IMR-90 (cell line): Measurements from ENCODE around the gene HOMER3. TPM values are rescaled to one million over a fixed set of nuclear protein-coding genes. Genes with fewer than 3 reads are reported as not detected.

Experiments used
- ATAC-seq: fragments of 200-7000 bp; cut with Tn5 transposase; 2 replicates; pipeline ENCODE4 v1.9.1; 2020; ENCODE audit warnings: low read depth, mild to moderate bottlenecking, moderate library complexity
- BruUV-seq: library from RNA; stranded (reverse); fragments of 400-500 nt; replicated peaks from 2 replicates; lab custom pipeline; 2021; lab: Mats Ljungman, UMichigan
- CTCF ChIA-PET: fragments of 300-600 bp; formaldehyde crosslinking; extraction: SDS; loops from one replicate; lab custom pipeline; 2021; ENCODE audit warnings: antibody characterized with exemption; lab: Yijun Ruan, JAX
- POLR2A ChIA-PET: fragments of 300-600 bp; sonication (Branson Sonifier 250); formaldehyde crosslinking; loops from one replicate; lab custom pipeline; 2022; ENCODE audit warnings: antibody characterized with exemption; ENCODE audit not compliant: unreplicated experiment; lab: Charles Lee
- DNase-seq: peaks from one replicate; pipeline ENCODE4 v3.0.0; 2013
- H2AFZ ChIP-seq: replicated peaks from 2 replicates; pipeline ENCODE3; 2013; ENCODE audit warnings: low read length, mild to moderate bottlenecking; ENCODE audit not compliant: poor library complexity
- H2AK5ac ChIP-seq: 2 replicates; pipeline ENCODE4 v1.6.1; 2013; ENCODE audit warnings: low read depth, low read length, inconsistent platforms
- H2AK9ac ChIP-seq: replicated peaks from 2 replicates; pipeline ENCODE3; 2013; ENCODE audit warnings: mild to moderate bottlenecking, low read depth, low read length, moderate library complexity; ENCODE audit not compliant: poor library complexity
- H2BK120ac ChIP-seq: 2 replicates; pipeline ENCODE4 v1.6.1; 2013; ENCODE audit warnings: low read depth, low read length, inconsistent platforms
- H2BK15ac ChIP-seq: 3 replicates; pipeline ENCODE4 v1.6.1; 2013; ENCODE audit warnings: low read depth, low read length, inconsistent platforms
- H2BK20ac ChIP-seq: 2 replicates; pipeline ENCODE4 v1.6.1; 2013; ENCODE audit warnings: low read depth, mild to moderate bottlenecking, inconsistent platforms, low read length, moderate library complexity
- H2BK5ac ChIP-seq: 2 replicates; pipeline ENCODE4 v1.6.1; 2013; ENCODE audit warnings: mild to moderate bottlenecking, low read depth, low read length, inconsistent platforms; ENCODE audit not compliant: poor library complexity, severe bottlenecking
- H3K14ac ChIP-seq: replicated peaks from 2 replicates; pipeline ENCODE4 v1.6.1; 2013; ENCODE audit warnings: low read depth, low read length, inconsistent platforms
- H3K18ac ChIP-seq: 2 replicates; pipeline ENCODE4 v1.6.1; 2013; ENCODE audit warnings: low read depth, low read length, control low read depth
- H3K23ac ChIP-seq: 2 replicates; pipeline ENCODE4 v1.6.1; 2013; ENCODE audit warnings: low read depth, low read length, inconsistent platforms
- H3K27ac ChIP-seq: 2 replicates; pipeline ENCODE4 v1.5.1; 2013; ENCODE audit warnings: mild to moderate bottlenecking, control low read depth, low read length; ENCODE audit not compliant: insufficient read depth
- H3K27me3 ChIP-seq: 2 replicates; pipeline ENCODE4 v1.6.1; 2013; ENCODE audit warnings: low read length; ENCODE audit not compliant: control insufficient read depth, insufficient read depth
- H3K36me3 ChIP-seq: 2 replicates; pipeline ENCODE4 v1.6.1; 2013; ENCODE audit warnings: low read length, mixed read lengths; ENCODE audit not compliant: control insufficient read depth, insufficient read depth
- H3K4ac ChIP-seq: 2 replicates; pipeline ENCODE4 v1.6.1; 2013; ENCODE audit warnings: low read depth, low read length, inconsistent platforms
- H3K4me1 ChIP-seq: 2 replicates; pipeline ENCODE4 v1.6.1; 2013; ENCODE audit warnings: low read length, mixed read lengths; ENCODE audit not compliant: control insufficient read depth, insufficient read depth
- H3K4me2 ChIP-seq: 2 replicates; pipeline ENCODE4 v1.6.1; 2013; ENCODE audit warnings: low read depth, mild to moderate bottlenecking, control low read depth, low read length, moderate library complexity
- H3K4me3 ChIP-seq: 2 replicates; pipeline ENCODE4 v1.5.1; 2013; ENCODE audit warnings: low read depth, mild to moderate bottlenecking, control low read depth, low read length, moderate library complexity; ENCODE audit not compliant: insufficient read depth
- H3K56ac ChIP-seq: 2 replicates; pipeline ENCODE4 v1.6.1; 2013; ENCODE audit warnings: low read length, inconsistent platforms; ENCODE audit not compliant: insufficient read depth; ENCODE audit errors: extremely low read depth
- H3K79me1 ChIP-seq, 2 experiments: 2 replicates each; pipeline ENCODE4 v1.6.1; 2013; ENCODE audit warnings: low read length in 2 of 2, inconsistent platforms in 1 of 2, low read depth in 1 of 2
- H3K9ac ChIP-seq: 2 replicates; pipeline ENCODE4 v1.6.1; 2013; ENCODE audit warnings: low read depth, low read length, control low read depth
- H3K9me1 ChIP-seq: 2 replicates; pipeline ENCODE4 v1.6.1; 2013; ENCODE audit warnings: low read length, inconsistent platforms; ENCODE audit not compliant: insufficient read depth
- H3K9me3 ChIP-seq: 2 replicates; pipeline ENCODE4 v1.6.1; 2013; ENCODE audit warnings: low read length; ENCODE audit not compliant: control insufficient read depth, insufficient read depth
- H4K20me1 ChIP-seq: 2 replicates; pipeline ENCODE4 v1.6.1; 2013; ENCODE audit warnings: low read length, inconsistent platforms; ENCODE audit not compliant: insufficient read depth
- H4K5ac ChIP-seq: 2 replicates; pipeline ENCODE4 v1.6.1; 2013; ENCODE audit warnings: mild to moderate bottlenecking, low read depth, low read length, control low read depth
- H4K8ac ChIP-seq, 2 experiments: 2 replicates each; pipeline ENCODE4 v1.6.1; 2013; ENCODE audit warnings: low read depth in 2 of 2, low read length in 2 of 2, control low read depth in 1 of 2, inconsistent platforms in 1 of 2
- H4K91ac ChIP-seq: 2 replicates; pipeline ENCODE4 v1.6.1; 2013; ENCODE audit warnings: low read depth, low read length, inconsistent platforms; ENCODE audit not compliant: insufficient read depth
- BHLHE40 ChIP-seq: fragments of 150-350 bp; IDR thresholded peaks from 2 replicates; pipeline ENCODE4 v1.6.1; 2016; ENCODE audit warnings: mild to moderate bottlenecking, low read depth, low read length
- ELK1 ChIP-seq: fragments of 150-350 bp; IDR thresholded peaks from 2 replicates; pipeline ENCODE4 v1.6.1; 2016; ENCODE audit warnings: low read depth, mild to moderate bottlenecking, low read length, moderate library complexity, borderline replicate concordance
- MAZ ChIP-seq: IDR thresholded peaks from 2 replicates; pipeline ENCODE4 v1.6.1; 2012; ENCODE audit warnings: low read depth, mild to moderate bottlenecking, low read length, improper control_type of control experiment, moderate library complexity, borderline replicate concordance
- RCOR1 ChIP-seq: IDR thresholded peaks from 2 replicates; pipeline ENCODE4 v1.6.1; 2012; ENCODE audit warnings: mild to moderate bottlenecking, low read length, improper control_type of control experiment; ENCODE audit not compliant: insufficient replicate concordance
- SMC3 ChIP-seq: fragments of 150-350 bp; IDR thresholded peaks from 2 replicates; pipeline ENCODE4 v1.6.1; 2016; ENCODE audit warnings: low read depth, mild to moderate bottlenecking, antibody characterized with exemption, low read length, moderate library complexity
- USF2 ChIP-seq: fragments of 150-350 bp; IDR thresholded peaks from 2 replicates; pipeline ENCODE4 v1.6.1; 2017; ENCODE audit warnings: mild to moderate bottlenecking, antibody characterized with exemption, low read length, low read depth
- WGBS, 2 experiments: methylation state at CpG; one replicate each; pipeline versions ENCODE4 v1.1.5 to v1.1.7; 2013; ENCODE audit warnings: missing lambda C conversion rate in 2 of 2; ENCODE audit not compliant: insufficient read length in 1 of 2; ENCODE audit errors: extremely low coverage in 2 of 2; 5-methylcytosine and 5-hydroxymethylcytosine counted together
- dilution Hi-C: fragments of 300-500 bp; cut with HindIII; formaldehyde crosslinking; loops from one replicate; pipeline ENCODE4 v1.14.3; 2018; ENCODE audit warnings: low sequenced_read_pairs; ENCODE audit not compliant: unreplicated experiment
- in situ Hi-C: fragments of 300-500 bp; cut with MboI; formaldehyde crosslinking; loops from 3 replicates; pipeline ENCODE4 v1.14.3; 2019; ENCODE audit warnings: low sequenced_read_pairs, inconsistent platforms, mixed read lengths
- intact Hi-C: fragments of 100-400 bp; cut with micrococcal nuclease; formaldehyde crosslinking; loops from 2 replicates; pipeline ENCODE4 v1.10.0; 2022
- polyA plus RNA-seq, 3 experiments: library from polyadenylated mRNA; depleted of rRNA; stranded (reverse); fragments of >200 nt; gene quantifications; 2 replicates each; pipeline ENCODE4 v1.2.3, GENCODE V29; 2012; ENCODE audit warnings: low replicate concordance in 1 of 3
- total RNA-seq: library from RNA; depleted of rRNA; stranded (reverse); fragments of >200 nt; gene quantifications from 2 replicates; pipeline ENCODE4 v1.2.3, GENCODE V29; 2012

HOMER3 gene
- total and polyA plus RNA-seq, 2 of the 4 experiments (the other 2 are of a cell fraction): 53.4 to 77.0 TPM

DNA sequence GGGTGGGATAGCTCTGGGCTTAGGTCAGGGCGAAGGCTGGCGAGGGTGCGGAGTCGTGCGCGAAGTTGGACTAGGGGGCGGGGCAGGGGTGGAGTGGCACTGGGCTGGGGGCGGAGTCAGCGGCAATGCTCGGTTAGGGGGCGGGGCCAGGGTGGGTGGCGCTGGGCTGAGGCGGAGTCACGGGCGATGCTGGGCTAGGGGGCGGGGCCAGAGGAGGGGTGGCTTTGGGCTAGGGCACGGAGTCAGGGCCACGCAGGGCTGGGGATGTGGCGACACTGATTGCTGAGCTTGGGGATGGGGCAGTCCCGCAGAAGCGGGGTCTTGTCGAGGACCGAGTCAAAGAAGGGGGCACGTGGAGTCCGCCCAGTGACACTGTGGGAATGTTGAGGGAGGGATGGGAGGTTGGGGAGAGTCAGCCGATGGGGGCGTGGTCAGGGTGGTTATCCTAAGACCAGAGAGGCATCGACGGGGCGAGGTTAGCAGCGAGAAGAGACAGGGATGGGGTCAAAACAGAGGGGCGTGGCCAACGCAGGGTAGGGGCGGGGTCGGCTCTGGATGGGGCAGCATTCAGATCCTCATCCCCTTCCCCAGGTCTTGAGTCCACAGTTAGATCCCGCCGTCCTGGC is 8.7 kb downstream of the HOMER3 start:
- 40% methylated on average over 17 of the region's 37 CpGs; no CpG with 5 or more reads in 1 of the 2 experiments for WGBS, 2 experiments
- Histone ChIP-seq H2BK120ac (no peak overlapping the region), H3K14ac (no peak overlapping the region), H2AFZ (peak overlapping the region; percentile 61), H3K4ac (no peak overlapping the region), H3K9ac (no peak overlapping the region), H3K56ac (no peak overlapping the region), H3K4me2 (no peak overlapping the region), H3K79me1 (peaks cover 15 to 28% of the 10 kb centered on the region in 2 experiments), H3K9me1 (no peaks in the 10 kb centered on the region; the same call in 1 of the 2 replicates), H2AK9ac (no peak overlapping the region), H4K5ac (no peak overlapping the region), H2BK5ac (no peak overlapping the region), H3K36me3 (peaks cover 63% of the 10 kb centered on the region), H2BK15ac (no peak overlapping the region), H3K9me3 (no peaks in the 10 kb centered on the region), H3K27ac (no peak overlapping the region), H4K91ac (no peak overlapping the region), H4K8ac (no peak overlapping the region), H4K20me1 (peaks cover 26% of the 10 kb centered on the region), H2BK20ac (no peak overlapping the region), H3K18ac (no peak overlapping the region), H2AK5ac (no peak overlapping the region), H3K27me3 (no peaks in the 10 kb centered on the region), H3K4me3 (no peak overlapping the region), H3K4me1 (no peaks in the 10 kb centered on the region), H3K23ac (no peak overlapping the region)
- intact Hi-C loops (no loop called here), in situ Hi-C loops (no loop called here), dilution Hi-C loops (no loop called here)
- BruUV-seq: no TSS peak
- no peak for DNase-seq
- POLR2A ChIA-PET: no interaction called here
- TF ChIP-seq ELK1 (no peak), MAZ (no peak; the same call in 1 of the 2 replicates), SMC3 (no peak), RCOR1 (no peak), BHLHE40 (no peak), USF2 (no peak)
- CTCF ChIA-PET: no interaction called here
- peak; percentile 93 for ATAC-seq
